HepG2 (cell line): Measurements from ENCODE around the gene DSCAML1. TPM values are rescaled to one million over a fixed set of nuclear protein-coding genes. Genes with fewer than 3 reads are reported as not detected.

Source experiments
- POLR2AphosphoS5 ChIP-seq: IDR thresholded peaks from 2 replicates; pipeline ENCODE4 v1.6.1; 2012; ENCODE audit warnings: low read depth, low read length
- SIX4 ChIP-seq: sonication (generic); formaldehyde crosslinking; IDR thresholded peaks from 2 replicates; pipeline ENCODE4 v1.4.0; 2020; ENCODE audit warnings: missing genetic modification reagents
- SMC3 ChIP-seq: IDR thresholded peaks from 2 replicates; pipeline ENCODE4 v1.6.1; 2011; ENCODE audit warnings: low read length, improper control_type of control experiment
- TMF1 ChIP-seq: sonication (generic); formaldehyde crosslinking; IDR thresholded peaks from 2 replicates; pipeline ENCODE4 v1.8.1; 2022; ENCODE audit warnings: low read depth, missing genetic modification reagents
- ZNF629 ChIP-seq: sonication (generic); formaldehyde crosslinking; conservative IDR thresholded peaks from 2 replicates; pipeline ENCODE4 v1.5.0; 2020; ENCODE audit warnings: missing genetic modification reagents
- ZNF709 ChIP-seq: sonication (generic); formaldehyde crosslinking; IDR thresholded peaks from 2 replicates; pipeline ENCODE4 v1.5.0; 2020; ENCODE audit warnings: mild to moderate bottlenecking, missing genetic modification reagents
- polyA plus RNA-seq, 8 experiments: library from polyadenylated mRNA; depleted of rRNA in 3 of 8; stranded (reverse) in 7 of 8; unstranded in 1 of 8; fragments of >200 nt; fragmentation: Illumina TruSeq in 4 of 8; extraction: Trizol in 4 of 8; gene quantifications; 2 replicates each; pipeline versions ENCODE4 v1.2.1 to v1.2.3, GENCODE V29; 2011 to 2016; ENCODE audit warnings: low read depth in 4 of 8, missing spikeins in 1 of 8, mixed read lengths in 1 of 8; ENCODE audit not compliant: insufficient read depth in 1 of 8
- total RNA-seq, 5 experiments: library from RNA; depleted of rRNA; stranded (reverse); fragments of >200 nt; fragmentation: Illumina TruSeq; extraction: Trizol; gene quantifications; 2 replicates each; pipeline ENCODE4 v1.2.3, GENCODE V29; 2016; ENCODE audit warnings: low read depth in 1 of 5
- TF ChIP-seq, protein P1 (sequence below): IDR thresholded peaks from 2 replicates; pipeline ENCODE4 v1.6.1; 2016; ENCODE audit warnings: control low read depth
- TF ChIP-seq, protein P2 (sequence below): sonication (generic); formaldehyde crosslinking; IDR thresholded peaks from 2 replicates; pipeline ENCODE4 v1.9.0; 2021; ENCODE audit warnings: missing genetic modification reagents, borderline replicate concordance
- TF ChIP-seq, protein P3 (sequence below): sonication (generic); formaldehyde crosslinking; IDR thresholded peaks from 2 replicates; pipeline ENCODE4 v1.4.0; 2020; ENCODE audit warnings: mild to moderate bottlenecking, missing genetic modification reagents

The DSCAML1 gene
- total and polyA plus RNA-seq, 2 of the 13 experiments (the other 11 are each of a cell fraction or from before 2014, with no cell fraction given), result 0.29 to 0.40 TPM

DNA sequence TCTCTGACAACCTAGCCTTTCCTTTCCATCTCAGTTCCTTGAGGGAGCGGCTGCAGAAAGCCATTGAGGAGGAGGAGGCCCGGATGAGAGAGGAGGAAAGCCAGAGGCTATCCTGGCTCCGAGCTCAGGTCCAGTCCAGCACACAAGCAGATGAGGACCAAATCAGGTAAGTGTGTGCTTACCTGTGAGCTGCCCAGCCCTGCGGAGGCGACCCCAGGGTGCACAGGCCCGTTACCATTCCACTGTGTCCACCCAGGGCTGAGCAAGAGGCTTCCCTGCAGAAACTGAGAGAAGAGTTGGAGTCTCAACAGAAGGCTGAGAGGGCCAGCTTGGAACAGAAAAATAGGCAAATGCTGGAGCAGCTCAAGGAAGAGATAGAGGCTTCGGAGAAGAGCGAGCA is 406.3 kb downstream of the DSCAML1 start (continued):
- TF ChIP-seq, protein P1, sequence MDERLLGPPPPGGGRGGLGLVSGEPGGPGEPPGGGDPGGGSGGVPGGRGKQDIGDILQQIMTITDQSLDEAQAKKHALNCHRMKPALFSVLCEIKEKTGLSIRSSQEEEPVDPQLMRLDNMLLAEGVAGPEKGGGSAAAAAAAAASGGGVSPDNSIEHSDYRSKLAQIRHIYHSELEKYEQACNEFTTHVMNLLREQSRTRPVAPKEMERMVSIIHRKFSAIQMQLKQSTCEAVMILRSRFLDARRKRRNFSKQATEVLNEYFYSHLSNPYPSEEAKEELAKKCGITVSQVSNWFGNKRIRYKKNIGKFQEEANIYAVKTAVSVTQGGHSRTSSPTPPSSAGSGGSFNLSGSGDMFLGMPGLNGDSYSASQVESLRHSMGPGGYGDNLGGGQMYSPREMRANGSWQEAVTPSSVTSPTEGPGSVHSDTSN (CRISPR knock-in tag), result no peak
- TF ChIP-seq ZNF709 (no peak), ZNF629 (CRISPR knock-in tag) (no peak), POLR2AphosphoS5 (no peak), SMC3 (no peak), SIX4 (no peak), TMF1 (CRISPR knock-in tag) (no peak)
- TF ChIP-seq, protein P2, sequence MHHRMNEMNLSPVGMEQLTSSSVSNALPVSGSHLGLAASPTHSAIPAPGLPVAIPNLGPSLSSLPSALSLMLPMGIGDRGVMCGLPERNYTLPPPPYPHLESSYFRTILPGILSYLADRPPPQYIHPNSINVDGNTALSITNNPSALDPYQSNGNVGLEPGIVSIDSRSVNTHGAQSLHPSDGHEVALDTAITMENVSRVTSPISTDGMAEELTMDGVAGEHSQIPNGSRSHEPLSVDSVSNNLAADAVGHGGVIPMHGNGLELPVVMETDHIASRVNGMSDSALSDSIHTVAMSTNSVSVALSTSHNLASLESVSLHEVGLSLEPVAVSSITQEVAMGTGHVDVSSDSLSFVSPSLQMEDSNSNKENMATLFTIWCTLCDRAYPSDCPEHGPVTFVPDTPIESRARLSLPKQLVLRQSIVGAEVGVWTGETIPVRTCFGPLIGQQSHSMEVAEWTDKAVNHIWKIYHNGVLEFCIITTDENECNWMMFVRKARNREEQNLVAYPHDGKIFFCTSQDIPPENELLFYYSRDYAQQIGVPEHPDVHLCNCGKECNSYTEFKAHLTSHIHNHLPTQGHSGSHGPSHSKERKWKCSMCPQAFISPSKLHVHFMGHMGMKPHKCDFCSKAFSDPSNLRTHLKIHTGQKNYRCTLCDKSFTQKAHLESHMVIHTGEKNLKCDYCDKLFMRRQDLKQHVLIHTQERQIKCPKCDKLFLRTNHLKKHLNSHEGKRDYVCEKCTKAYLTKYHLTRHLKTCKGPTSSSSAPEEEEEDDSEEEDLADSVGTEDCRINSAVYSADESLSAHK (CRISPR knock-in tag), result no peak
- TF ChIP-seq, protein P3, sequence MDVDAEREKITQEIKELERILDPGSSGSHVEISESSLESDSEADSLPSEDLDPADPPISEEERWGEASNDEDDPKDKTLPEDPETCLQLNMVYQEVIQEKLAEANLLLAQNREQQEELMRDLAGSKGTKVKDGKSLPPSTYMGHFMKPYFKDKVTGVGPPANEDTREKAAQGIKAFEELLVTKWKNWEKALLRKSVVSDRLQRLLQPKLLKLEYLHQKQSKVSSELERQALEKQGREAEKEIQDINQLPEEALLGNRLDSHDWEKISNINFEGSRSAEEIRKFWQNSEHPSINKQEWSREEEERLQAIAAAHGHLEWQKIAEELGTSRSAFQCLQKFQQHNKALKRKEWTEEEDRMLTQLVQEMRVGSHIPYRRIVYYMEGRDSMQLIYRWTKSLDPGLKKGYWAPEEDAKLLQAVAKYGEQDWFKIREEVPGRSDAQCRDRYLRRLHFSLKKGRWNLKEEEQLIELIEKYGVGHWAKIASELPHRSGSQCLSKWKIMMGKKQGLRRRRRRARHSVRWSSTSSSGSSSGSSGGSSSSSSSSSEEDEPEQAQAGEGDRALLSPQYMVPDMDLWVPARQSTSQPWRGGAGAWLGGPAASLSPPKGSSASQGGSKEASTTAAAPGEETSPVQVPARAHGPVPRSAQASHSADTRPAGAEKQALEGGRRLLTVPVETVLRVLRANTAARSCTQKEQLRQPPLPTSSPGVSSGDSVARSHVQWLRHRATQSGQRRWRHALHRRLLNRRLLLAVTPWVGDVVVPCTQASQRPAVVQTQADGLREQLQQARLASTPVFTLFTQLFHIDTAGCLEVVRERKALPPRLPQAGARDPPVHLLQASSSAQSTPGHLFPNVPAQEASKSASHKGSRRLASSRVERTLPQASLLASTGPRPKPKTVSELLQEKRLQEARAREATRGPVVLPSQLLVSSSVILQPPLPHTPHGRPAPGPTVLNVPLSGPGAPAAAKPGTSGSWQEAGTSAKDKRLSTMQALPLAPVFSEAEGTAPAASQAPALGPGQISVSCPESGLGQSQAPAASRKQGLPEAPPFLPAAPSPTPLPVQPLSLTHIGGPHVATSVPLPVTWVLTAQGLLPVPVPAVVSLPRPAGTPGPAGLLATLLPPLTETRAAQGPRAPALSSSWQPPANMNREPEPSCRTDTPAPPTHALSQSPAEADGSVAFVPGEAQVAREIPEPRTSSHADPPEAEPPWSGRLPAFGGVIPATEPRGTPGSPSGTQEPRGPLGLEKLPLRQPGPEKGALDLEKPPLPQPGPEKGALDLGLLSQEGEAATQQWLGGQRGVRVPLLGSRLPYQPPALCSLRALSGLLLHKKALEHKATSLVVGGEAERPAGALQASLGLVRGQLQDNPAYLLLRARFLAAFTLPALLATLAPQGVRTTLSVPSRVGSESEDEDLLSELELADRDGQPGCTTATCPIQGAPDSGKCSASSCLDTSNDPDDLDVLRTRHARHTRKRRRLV, result no peak
